Vagina (tissue), 2 donors: ENCODE measurements around the gene CDH18.

Experiments
- CTCF ChIP-seq, 3 experiments: fragments of 450-650 bp in 2 of 3; fragments of 200-600 bp in 1 of 3; sonication (generic) in 1 of 3; IDR thresholded peaks; one replicate each; pipeline ENCODE4 v1.5.1; 2017 to 2019; ENCODE audit warnings: antibody characterized with exemption in 3 of 3, mild to moderate bottlenecking in 2 of 3, moderate library complexity in 2 of 3
- POLR2A ChIP-seq, 2 donors: fragments of 450-650 bp; IDR thresholded peaks; one replicate each; pipeline ENCODE4 v1.6.1; 2017; ENCODE audit warnings: antibody characterized with exemption in 2 of 2, mild to moderate bottlenecking in 2 of 2, moderate library complexity in 2 of 2
- POLR2AphosphoS5 ChIP-seq, 2 donors: sonication (generic); formaldehyde crosslinking; IDR thresholded peaks; one replicate each; pipeline ENCODE4 v1.9.0; 2017; ENCODE audit warnings: antibody characterized with exemption in 2 of 2, mild to moderate bottlenecking in 2 of 2, low read depth in 1 of 2; ENCODE audit not compliant: insufficient read depth in 1 of 2

- TF ChIP-seq CTCF (IDR thresholded peaks at IDR 0.05) (no peak), POLR2AphosphoS5 (IDR thresholded peaks at IDR 0.05; ENCODE audit: insufficient read depth in 1 of 2, low read depth in 1 of 2) (no peak), POLR2A (IDR thresholded peaks at IDR 0.05) (no peak)
Observed at GRCh38 chr5:19534751-19535150, 453.2 kb downstream of the CDH18 start.
